GM12878 (cell line): ENCODE measurements around the gene MYRF.

Source experiments
- CBX5 ChIP-seq: sonication (generic); IDR thresholded peaks from 2 replicates; pipeline ENCODE4 v1.6.1; 2016; ENCODE audit warnings: low read depth, moderate library complexity, mild to moderate bottlenecking, inconsistent platforms
- CTCF ChIP-seq, 3 experiments: IDR thresholded peaks in 2 of 3; conservative IDR thresholded peaks in 1 of 3; 2 replicates each; pipeline ENCODE4 v1.5.1; 2011; ENCODE audit warnings: low read depth in 3 of 3, low read length in 3 of 3, mild to moderate bottlenecking in 3 of 3, control low read depth in 2 of 3, moderate library complexity in 2 of 3, inconsistent platforms in 1 of 3, mixed read lengths in 1 of 3; ENCODE audit not compliant: control insufficient read depth in 2 of 3, insufficient read depth in 1 of 3; ENCODE audit errors: extremely low read depth in 1 of 3
- ELK1 ChIP-seq: IDR thresholded peaks from 2 replicates; pipeline ENCODE4 v1.6.1; 2012; ENCODE audit warnings: low read depth, low read length, improper control_type of control experiment
- HCFC1 ChIP-seq: fragments of 150-350 bp; IDR thresholded peaks from 2 replicates; pipeline ENCODE4 v1.6.1; 2014; ENCODE audit warnings: low read length
- JUND ChIP-seq: IDR thresholded peaks from 2 replicates; pipeline ENCODE4 v1.6.1; 2012; ENCODE audit warnings: low read depth, mild to moderate bottlenecking, low read length, improper control_type of control experiment, moderate library complexity
- LARP7 ChIP-seq: fragments of 450-650 bp; IDR thresholded peaks from 2 replicates; pipeline ENCODE4 v1.6.1; 2017; ENCODE audit warnings: mild to moderate bottlenecking
- NFIC ChIP-seq: IDR thresholded peaks from 2 replicates; pipeline ENCODE4 v1.6.1; 2012; ENCODE audit warnings: low read depth, mild to moderate bottlenecking, inconsistent platforms, low read length, moderate library complexity
- POLR2A ChIP-seq: IDR thresholded peaks from 2 replicates; pipeline ENCODE4 v1.6.1; 2011; ENCODE audit warnings: low read depth, mild to moderate bottlenecking, low read length
- RAD21 ChIP-seq: IDR thresholded peaks from 2 replicates; pipeline ENCODE4 v1.6.1; 2011; ENCODE audit warnings: mild to moderate bottlenecking, low read depth, low read length, moderate library complexity; ENCODE audit not compliant: insufficient read depth
- RCOR1 ChIP-seq: conservative IDR thresholded peaks from 2 replicates; pipeline ENCODE4 v1.6.1; 2012; ENCODE audit warnings: low read depth, low read length, improper control_type of control experiment
- RFX5 ChIP-seq: IDR thresholded peaks from 2 replicates; pipeline ENCODE4 v1.6.1; 2011; ENCODE audit warnings: low read depth, low read length, improper control_type of control experiment
- SRF ChIP-seq, 2 experiments: IDR thresholded peaks; 2 replicates each; pipeline ENCODE4 v1.6.1; 2011; ENCODE audit warnings: low read depth in 2 of 2, low read length in 2 of 2, mild to moderate bottlenecking in 1 of 2, moderate library complexity in 1 of 2
- ZNF24 ChIP-seq: fragments of 450-650 bp; IDR thresholded peaks from 2 replicates; pipeline ENCODE4 v1.6.1; 2017; ENCODE audit warnings: antibody characterized with exemption, mild to moderate bottlenecking
- ZZZ3 ChIP-seq: IDR thresholded peaks from 2 replicates; pipeline ENCODE4 v1.6.1; 2011; ENCODE audit warnings: low read depth; ENCODE audit not compliant: control insufficient read depth, insufficient read length

GRCh38 chr11:61725781-61726231, 26.6 kb upstream of the MYRF start:
- no peak for TF ChIP-seq JUND
- no peak for TF ChIP-seq HCFC1
- TF ChIP-seq CTCF (IDR thresholded peaks at IDR 0.05 in 2 of 3, conservative IDR thresholded peaks at IDR 0.05 in 1 of 3; ENCODE audit: control insufficient read depth in 2 of 3, extremely low read depth in 1 of 3, insufficient read depth in 1 of 3, low read depth in 3 of 3, low read length in 3 of 3), result no peak
- TF ChIP-seq ELK1, result no peak
- TF ChIP-seq ZZZ3, result no peak
- no peak for TF ChIP-seq ZNF24
- no peak for TF ChIP-seq NFIC
- TF ChIP-seq CBX5, result no peak
- no peak for TF ChIP-seq RCOR1
- no peak for TF ChIP-seq SRF (IDR thresholded peaks at IDR 0.05; ENCODE audit: low read depth in 2 of 2, low read length in 2 of 2)
- TF ChIP-seq POLR2A, result no peak
- no peak for TF ChIP-seq RFX5
- no peak for TF ChIP-seq LARP7
- TF ChIP-seq RAD21, result no peak
